ENCODE results near the gene ROBO2.

ROBO2 gene

DNA sequence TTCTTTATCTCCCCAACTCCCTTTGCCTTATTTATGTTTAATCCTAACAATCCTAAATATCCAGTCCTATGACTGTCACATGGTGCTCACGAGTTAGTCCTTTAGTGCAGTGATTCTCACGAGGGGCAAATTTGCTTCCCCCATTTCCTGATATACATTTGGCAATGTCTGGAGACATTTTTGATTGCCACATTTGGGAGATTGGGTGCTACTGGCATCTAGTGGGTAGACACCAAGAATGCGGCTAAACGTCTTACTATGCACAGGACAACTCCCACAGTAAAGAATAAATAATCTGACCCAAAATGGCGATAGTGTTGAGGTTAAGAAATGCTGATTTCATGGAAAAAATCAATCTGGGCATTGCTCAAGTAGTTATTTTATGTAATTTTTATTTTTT, 466.5 kb downstream of the ROBO2 start:
- TF ChIP-seq CTCF (conservative IDR thresholded peaks at IDR 0.05; ENCODE audit: low read depth, low read length) = peak; percentile 11
- H3K4me3 ChIP-seq (ENCODE audit: low read length) = no peak overlapping the region
- no peak for DNase-seq (ENCODE audit: low read depth)

GRCh38 chr3:77513542-77513941, 473.6 kb downstream of the ROBO2 start:
- TF ChIP-seq CTCF (conservative IDR thresholded peaks at IDR 0.05; ENCODE audit: low read depth, low read length) = no peak
- no peak for DNase-seq (ENCODE audit: low read depth)

GRCh38 chr3:77514766-77515165, 474.9 kb downstream of the ROBO2 start:
- DNase-seq (ENCODE audit: low read depth) = no peak
- H3K4me3 ChIP-seq (ENCODE audit: low read length) = no peak overlapping the region
- no peak for TF ChIP-seq CTCF (conservative IDR thresholded peaks at IDR 0.05; ENCODE audit: low read depth, low read length)

More at GRCh38 chr3:77513542-77513941, 473.6 kb downstream of the ROBO2 start:
- H3K4me3 ChIP-seq (ENCODE audit: low read length) = no peak overlapping the region

DNA sequence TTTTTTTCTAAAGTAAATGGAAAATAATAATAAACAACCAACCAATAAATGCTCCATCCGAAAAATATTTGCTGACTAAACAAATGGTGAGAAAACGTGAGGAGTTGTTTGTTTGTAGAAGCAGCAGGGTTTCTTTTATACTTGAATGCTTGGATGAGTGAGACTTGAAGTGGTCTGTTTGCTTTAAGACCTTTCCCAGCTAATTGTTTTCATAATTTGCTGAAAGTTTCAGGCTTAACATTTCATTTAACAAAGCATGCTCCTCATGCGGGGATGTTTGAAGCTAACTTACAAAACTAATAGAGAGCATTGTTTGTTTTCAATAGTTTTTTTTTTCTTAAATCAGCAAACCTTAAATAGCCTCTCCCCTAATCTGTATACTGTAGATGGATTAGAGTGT, 484.6 kb downstream of the ROBO2 start:
- no peak for DNase-seq (ENCODE audit: low read depth)
- H3K4me3 ChIP-seq (ENCODE audit: low read length) = no peak overlapping the region
- no peak for TF ChIP-seq CTCF (conservative IDR thresholded peaks at IDR 0.05; ENCODE audit: low read depth, low read length)

- no peak overlapping the region for H3K4me3 ChIP-seq (ENCODE audit: low read length)
- TF ChIP-seq CTCF (conservative IDR thresholded peaks at IDR 0.05; ENCODE audit: low read depth, low read length) = no peak
- DNase-seq (ENCODE audit: low read depth) = no peak
These were observed 485.2 kb downstream of the ROBO2 start for GRCh38 chr3:77524946-77525682.

GRCh38 chr3:77526573-77527113, 486.7 kb downstream of the ROBO2 start:
- DNase-seq (ENCODE audit: low read depth) = no peak
- H3K4me3 ChIP-seq (ENCODE audit: low read length) = no peak overlapping the region
- no peak for TF ChIP-seq CTCF (conservative IDR thresholded peaks at IDR 0.05; ENCODE audit: low read depth, low read length)

DNA sequence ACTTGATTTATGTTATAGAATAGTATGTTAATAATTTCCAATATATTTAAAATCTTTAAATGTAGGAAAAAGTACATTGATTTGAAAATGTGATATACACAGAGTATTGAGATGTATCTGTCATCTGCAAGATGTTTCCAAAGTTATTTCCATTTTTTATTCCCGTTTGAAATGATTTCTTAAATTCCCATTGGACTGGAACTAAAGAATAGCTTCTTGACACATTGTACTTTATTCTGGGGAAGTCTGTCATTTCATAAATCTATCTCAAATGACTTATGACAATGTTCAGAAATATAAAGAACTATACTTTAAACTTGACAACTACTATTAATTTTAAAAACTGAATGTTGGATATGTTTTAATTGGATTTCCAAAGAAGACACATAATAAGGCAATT, 489.6 kb downstream of the ROBO2 start:
- no peak overlapping the region for H3K4me3 ChIP-seq (ENCODE audit: low read length)
- DNase-seq (ENCODE audit: low read depth) = no peak
- TF ChIP-seq CTCF (conservative IDR thresholded peaks at IDR 0.05; ENCODE audit: low read depth, low read length) = no peak
